IPS-NIHi7 (cell line): ENCODE data around the gene OR2F2.

ENCODE experiments used
- DNase-seq: peaks from one replicate; pipeline ENCODE4 v3.0.0; 2012; ENCODE audit warnings: mixed read lengths; ENCODE audit errors: extremely low spot score

OR2F2 gene

DNA sequence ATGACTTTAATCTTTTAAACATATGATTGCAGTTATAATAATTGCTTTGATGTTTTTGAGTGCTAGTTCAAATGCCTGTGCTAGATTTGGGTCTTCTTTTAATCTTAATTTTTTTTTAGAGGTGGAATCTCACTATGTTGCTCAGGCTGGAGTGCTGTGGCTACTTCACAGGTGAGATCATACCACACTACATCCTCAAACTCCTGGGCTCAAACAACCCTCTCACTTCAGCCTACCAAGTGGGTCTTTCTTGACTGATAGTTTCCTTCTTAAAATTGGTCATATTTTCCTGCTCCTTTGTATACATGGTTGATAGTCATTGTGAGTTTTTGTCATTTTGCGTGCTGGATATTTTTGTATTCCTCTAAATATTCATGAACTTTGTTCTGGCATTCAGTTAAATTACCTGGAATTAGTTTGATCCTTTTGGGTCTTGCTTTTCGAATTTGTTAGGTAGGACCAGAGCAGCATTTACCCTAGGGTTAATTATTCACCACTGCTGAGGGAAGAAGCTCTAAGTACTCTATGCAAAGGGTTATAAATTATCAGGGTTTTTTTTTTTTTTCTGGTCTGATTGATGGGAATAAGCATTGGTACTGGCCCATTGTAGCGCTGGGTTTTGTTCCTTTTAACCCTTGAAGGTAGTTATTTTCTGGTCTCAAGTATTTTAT, 21.0 kb upstream of the OR2F2 start:
- no peak for DNase-seq

DNA sequence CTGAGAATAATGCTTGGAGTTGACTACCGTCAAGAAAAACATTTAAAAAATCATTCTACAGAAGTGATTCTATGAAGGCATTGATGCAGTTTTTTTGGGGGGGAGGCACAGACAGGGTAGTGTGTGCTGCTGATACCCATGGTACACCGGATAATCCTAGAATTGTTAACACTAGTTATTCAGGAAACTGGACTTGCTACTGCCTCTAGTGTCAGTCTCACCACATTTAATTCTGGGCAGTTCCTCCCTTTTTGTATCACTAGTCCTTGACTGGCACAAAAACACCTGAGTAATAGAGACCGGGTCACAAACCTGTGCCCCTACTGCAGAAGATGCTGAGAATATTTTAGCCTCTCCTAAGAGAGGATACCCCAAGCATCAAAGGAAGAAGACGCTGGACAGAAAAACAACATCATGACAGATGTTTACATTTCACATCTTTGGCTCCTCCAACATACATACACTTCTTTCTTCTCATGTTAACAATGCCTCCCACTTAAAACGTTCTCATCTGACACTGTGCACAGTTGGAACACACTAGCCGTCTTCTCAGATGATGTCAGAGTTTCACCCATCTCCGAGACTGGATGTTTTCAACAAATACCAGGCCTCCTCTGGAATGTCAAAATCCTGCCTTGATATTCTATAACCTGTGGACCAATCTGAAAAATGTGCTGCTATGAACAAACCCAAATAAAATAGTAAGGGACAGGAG, 19.9 kb upstream of the OR2F2 start:
- no peak for DNase-seq

DNA sequence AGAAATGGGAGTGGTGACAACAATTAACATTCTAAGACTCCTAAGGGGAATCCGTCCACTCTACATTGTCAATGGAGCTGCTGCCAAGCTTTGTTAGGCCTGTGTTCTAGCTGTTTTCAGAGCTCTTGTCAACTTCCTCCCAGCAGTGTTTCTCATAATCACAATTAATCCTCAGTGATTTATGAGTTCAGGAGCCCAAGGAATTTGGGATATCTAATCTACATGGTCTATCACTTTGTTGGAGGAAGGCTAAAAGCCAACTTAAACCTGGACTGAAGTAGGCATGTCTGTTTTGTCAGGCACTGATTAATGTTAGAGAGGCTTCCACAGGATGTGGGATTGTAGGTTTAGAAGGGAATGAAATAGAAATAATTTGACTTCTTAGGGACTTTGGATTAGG, 10.2 kb upstream of the OR2F2 start:
- DNase-seq = no peak

DNA sequence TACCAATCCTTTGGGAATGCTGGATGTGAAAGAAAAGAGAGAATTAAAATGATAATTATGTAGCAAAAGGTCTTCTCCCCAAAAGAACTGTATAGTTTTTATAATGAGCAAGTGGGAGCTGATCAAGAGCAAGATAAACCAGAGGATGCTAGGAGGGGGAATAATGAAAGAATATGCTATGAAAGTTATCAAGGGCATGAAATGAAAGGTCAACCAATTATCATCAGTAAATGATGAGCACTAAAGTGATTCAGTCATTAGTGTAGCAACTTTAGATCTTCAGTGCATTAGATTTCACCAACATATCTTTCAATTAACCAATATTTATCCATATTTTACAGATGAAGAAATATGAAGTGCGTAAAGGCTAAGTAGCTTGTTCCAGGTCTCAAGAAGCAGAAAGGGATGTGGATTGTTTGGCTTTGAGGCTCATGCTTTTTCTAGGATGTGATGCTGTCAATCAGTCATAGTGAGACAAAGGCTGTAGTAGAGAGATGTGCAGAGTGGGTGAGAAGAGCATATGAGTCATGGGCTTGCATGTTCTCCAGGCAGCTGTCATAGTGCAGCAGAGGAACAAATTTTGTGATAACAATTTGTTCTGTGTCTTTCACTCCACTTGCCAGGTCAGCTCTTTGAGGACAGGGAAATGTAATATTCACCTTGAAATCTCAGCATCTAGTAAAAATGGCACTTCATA, 5.7 kb upstream of the OR2F2 start:
- no peak for DNase-seq

DNA sequence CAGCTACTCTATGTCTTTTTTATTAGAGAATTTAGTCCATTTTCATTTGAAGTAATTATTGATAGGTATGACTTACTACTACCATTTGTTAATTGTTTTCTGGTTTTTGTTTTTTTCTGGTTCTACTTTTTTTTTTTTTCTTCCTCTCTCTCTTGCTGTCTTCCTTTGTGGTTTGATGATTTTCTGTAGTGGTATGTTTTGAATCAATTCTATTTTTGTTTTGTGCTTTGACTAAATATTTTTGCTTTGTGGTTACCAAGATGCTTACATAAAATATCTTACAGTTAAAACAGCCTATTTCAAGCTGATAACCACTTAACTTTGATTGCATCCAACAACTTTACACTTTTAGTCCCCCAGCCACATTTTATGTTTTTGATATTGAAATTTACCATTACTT, 3.3 kb upstream of the OR2F2 start:
- DNase-seq = no peak

DNA sequence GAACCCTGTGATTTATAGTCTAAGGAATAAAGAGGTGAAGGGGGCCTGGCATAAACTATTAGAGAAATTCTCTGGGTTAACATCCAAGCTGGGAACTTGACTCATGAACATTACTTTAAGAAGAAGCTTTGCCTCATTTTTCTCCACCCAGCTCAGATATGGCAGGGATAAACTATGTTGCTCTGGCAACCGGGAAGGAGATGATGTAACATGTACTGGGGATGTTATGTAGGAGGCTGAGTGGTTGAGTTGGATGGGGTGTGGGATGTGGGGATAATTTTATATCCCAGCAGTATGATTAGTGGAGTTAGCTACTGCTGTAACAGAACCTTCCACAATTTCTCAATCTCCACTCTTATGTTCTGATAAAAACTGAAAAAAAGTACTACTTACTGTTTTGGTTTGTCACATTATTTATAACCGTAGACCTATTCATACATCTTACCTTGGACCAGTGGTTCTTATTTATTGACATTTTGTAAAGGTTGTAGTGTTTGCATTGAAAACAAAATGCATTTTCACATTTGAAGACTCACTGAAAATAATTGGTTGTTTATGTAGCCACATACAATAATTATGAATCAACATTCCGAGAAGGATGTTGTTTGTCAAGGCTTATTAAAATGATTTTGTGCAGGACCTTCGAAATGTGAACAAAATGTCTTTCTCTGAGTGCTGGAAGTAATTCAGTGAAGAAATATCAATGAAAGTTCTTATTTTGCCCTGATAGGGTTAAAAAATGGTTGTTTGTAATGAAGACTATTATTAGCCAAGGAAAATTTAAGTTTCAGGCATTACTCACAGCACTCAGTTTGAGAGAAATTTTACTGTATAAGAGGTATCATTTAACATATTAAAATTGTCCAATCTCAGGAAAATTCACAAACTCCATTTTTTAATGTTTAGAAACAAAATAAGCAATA, 1.3 kb downstream of the OR2F2 start:
- no peak for DNase-seq

DNA sequence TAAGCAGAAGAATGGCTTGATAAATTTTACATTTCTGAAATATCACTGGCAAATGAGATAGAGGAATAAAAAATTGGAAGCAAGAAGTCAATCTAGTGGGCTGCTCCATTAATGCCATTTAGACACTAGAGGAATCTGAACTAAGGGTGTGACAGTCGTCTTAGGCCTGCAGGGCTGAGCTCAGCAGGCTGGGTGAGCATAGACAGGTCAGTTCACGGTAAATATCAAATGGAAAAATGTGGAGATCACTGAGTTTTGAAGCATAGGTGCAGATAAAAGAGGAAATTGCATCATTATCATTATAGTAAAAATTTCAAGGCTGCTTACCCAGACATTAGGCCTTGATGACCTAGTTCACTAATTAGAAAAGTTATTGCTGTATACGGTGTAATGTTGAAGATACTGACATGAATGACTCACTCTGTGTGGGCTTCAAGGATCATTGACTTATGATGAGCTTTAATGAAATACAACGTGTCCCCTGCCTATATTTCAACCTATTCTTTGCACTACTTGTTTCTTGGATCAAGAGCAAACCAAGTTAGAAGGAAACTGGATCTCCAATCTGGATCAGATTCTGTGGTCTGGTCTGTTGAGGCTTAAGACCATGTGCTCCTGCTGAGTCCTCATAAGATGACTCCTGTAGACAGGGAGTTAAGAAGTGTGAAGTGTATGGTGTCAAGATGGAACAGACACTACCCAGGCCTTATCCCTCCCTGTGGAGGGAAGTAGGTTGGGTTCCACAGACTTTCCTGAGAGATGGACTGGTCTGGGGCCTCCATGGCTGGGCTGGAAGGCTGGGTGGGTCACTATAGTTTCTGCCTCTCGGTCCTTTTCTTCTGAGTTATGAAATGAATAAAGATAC, 3.6 kb downstream of the OR2F2 start:
- DNase-seq = no peak

DNA sequence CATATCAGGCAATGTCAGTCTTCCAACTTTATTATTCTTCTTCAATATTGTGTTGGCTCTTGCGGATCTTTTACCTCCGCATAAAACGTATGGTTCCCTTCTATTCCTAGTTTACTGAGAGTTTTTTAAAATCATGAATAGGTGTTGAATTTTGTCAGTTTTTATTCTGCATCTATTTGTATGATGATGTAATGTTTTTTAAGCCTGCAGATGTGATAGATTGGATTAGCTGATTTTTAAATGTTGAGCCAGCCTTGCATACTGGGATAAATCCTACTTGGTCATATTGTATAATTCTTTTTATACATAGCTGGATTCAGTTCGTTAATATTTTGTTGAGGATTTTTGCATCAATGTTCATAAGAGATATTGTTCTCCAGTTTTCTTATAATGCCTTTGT, 10.4 kb downstream of the OR2F2 start:
- DNase-seq = no peak

DNA sequence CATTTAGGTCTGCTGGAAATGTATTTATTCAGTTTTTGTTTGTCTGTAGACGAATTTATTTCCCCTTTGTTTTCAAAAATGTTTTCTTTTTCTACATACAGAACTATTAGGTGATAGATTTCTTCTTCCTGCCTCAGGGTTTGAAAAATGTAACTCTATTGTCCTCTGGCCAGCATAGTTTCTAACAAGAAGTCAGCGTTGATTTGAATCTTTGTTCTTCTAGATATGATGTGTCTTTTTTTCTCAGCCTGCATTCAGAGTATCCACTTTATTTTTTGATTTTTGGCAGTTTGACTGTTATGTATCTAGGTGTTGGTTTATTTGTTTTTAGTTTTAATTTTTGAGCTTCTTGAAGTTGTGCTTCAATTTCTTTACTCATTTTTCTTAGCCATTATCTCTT, 12.1 kb downstream of the OR2F2 start:
- no peak for DNase-seq

DNA sequence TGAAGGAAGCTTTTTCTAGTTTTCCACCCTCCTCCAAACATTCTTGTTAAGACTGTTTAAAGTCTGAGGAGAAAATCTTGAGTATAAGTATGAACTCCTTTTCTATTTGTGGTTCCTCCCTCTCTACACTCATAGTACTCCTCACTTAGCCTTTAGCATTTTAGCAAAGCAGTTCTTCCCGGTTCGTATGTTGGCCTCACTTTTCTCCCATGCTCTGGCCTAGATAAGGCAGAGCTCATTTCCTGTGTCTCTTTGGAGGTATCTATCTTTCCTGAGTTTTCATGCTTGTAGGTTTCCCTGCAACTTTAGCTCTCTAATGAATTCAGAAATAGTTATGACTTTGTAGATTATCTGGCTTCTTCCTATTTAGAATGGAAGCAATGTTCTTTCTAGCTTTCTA, 13.7 kb downstream of the OR2F2 start:
- DNase-seq = no peak

DNA sequence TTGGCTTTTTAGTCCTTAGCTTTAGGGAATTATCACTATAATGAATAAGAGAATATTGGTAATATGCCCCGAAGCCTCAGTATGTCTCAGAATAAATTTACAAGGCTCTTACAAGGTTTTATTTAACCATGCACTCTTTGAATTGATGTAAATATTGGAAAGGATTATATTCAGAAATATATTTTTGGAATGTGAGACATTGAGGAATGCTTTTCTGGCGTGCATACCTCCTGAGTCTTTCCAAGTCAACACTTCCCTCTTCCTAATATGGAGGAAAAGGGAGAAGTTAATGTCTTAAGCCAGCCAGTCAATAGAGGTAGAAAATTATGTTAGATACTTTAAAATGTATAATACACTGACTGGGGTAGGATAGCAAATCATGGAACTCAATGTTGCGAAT, 18.4 kb downstream of the OR2F2 start:
- no peak for DNase-seq

DNA sequence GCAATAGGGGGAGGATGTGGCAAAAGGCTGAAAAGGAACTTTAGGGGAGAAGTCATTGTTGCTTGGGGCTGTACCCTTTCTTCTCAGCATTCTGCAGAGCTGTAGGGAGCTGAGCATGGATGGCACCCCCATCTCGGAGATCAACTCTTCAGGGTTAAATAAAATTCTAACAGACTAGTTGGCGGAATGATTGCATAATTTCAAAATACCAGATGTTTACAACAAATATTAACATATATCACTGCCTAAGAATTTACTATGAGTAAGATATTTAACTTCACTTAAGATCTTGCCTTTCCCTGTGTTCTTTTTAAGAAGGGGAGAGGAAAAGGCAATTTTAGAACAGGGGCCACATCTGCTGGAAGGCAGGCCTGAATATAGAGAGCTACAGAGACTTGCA, 19.1 kb downstream of the OR2F2 start:
- DNase-seq = no peak

DNA sequence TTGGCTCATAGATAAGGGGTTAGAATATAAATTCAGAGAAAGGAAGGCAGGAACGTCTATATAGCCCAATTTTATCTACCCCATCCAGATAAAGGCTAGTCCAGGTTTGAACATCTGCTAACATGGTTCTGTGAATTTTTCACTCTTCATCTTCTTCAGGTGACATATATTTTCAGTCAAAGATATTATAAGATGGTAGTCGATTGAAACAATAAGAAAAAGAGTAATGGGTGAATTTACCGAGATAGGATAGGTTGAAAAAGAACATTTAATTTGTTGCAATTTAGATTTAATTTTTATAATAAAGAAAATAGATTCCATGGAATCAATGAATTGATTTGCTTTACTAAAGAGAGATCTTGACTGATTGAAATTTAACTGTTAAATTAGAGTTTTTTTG, 19.5 kb downstream of the OR2F2 start, which contains the start of gene OR2F1:
Gene OR2F1, plus strand, starts transcription at position 301 of the 400 bp plus-strand sequence. CDS start 5,127 bp downstream, outside the sequence.
- no peak for DNase-seq

DNA sequence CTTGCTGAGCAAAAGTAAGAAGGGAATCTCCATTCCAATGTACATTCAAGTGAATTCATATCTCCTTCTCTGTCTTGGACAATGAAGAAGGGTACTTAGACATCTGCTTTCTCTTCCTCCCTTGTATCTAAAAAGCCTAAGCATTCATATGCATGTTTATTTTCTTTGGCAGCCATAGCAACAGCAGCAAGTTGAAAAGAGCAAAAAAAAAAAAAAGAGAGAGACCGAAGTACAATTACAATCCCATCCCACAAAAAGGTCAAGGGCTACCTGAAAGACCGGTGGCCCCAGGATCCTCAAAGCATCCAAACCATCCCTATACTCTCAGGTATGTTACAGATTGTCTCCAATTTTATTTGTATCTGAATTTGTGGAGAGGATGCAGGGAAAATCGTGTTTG, 23.7 kb downstream of the OR2F2 start:
- no peak for DNase-seq

DNA sequence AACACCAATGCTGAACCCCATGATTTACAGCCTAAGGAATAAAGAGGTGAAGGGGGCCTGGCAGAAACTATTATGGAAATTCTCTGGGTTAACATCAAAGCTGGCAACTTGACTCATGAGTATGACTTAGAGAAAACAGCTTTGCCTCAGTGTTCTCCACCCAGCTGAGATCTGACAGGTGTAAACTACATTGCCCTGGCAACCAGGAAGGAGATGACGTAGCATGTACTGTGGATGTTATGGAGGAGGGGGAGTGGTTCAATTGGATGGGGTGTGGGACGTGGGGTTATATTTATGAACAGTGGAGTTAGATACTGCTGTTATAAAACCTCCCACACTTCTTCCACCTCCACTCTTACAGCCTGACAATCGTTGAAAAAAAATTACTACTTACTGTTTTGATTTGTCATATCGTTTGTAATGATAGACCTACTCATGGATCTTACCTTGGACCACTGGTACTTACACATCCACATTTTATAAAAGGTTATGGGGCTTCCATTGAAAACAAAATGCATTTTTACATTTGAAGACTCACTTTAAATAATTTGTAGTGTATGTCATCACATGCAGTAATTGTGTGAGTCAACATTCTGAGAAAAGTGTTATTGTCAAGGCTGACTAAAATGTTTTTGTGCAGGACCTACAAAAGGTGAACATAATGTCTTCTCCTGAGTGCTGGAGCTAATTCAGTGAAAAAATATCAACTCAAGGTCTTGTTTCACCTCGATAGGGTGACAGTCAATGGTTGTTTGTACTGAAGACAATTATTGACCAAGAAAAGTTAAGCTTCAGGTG, 26.0 kb downstream of the OR2F2 start:
- DNase-seq = no peak

DNA sequence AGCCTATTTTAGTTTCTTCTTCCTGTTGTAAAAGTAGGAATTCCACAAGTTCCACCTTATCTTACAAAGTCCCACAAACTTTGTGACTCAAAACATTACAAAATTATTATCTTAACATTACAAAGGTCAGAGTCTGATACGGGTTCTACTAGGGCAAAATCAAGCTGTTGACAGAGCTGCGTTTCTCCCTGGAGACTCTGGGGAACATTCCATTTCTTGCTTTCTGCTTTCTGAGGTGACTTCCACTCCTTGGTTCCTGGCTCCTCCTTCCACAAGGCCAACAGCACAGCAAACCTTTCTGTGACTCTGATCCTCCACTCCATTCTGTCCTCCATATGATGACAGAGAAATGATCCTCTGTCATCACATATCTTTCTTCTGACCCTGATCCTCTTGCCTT, 30.2 kb downstream of the OR2F2 start:
- no peak for DNase-seq

DNA sequence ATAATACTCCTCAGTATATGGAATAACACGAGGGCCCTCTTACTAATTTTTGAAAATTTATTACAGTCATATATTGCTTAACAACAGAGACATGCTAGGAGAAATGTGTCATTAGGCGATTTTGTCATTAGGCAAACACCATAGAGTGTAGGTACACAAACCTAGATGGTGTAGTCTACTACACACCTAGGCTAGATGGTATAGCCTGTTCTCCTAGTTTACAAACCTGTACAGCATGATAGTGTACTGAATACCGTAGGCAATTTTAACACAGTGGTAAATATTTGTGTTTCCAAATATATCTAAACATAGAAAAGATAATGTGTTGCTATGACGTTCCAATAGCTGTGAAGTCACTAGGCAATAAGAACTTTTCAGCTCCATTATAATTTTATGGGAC, 32.4 kb downstream of the OR2F2 start:
- no peak for DNase-seq

DNA sequence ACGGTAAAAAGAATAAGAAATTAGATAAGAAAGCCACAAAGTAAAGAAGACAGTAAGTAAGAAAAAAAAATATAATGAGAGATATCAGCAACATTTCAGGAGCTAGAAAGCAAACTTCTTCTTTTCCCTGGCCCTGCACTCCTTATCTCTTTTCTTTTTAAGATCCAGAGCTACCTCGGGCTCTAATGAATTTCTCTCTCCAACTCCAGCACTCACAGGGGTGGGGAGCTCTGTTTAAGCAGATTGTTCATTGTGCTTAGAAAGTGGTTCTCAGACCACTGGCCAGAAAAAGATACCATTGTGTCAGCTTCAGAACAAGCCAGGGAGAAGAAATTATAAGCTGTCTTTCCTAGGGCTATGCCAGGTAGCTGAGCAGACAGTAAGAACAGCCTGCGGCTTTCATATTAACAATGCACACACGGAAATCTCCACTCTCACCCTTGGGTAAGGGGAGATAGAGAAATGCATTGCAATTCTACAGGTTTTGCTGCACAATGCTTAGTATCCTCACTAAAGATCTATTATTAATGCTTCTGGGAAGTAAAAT, 38.9 kb downstream of the OR2F2 start:
- DNase-seq = no peak

DNA sequence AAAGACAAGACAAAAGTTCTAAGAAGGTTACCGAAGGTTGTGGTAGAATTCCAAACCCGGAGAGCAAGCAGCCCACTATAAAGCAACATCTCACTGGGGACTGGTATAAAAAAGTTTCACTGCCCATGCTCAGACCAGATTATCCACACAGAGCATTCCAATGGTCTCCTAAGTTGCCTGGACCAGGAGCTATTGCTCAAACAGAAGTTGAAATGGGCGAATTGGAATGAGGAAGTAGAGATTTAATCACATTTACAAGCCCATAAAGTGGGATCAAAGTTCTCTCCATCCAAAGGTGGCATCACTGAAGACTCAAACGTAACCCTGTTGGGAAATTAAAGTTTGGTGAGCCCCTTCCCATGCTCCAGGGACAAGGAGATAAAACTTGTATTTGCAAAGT, 39.4 kb downstream of the OR2F2 start:
- DNase-seq = no peak

DNA sequence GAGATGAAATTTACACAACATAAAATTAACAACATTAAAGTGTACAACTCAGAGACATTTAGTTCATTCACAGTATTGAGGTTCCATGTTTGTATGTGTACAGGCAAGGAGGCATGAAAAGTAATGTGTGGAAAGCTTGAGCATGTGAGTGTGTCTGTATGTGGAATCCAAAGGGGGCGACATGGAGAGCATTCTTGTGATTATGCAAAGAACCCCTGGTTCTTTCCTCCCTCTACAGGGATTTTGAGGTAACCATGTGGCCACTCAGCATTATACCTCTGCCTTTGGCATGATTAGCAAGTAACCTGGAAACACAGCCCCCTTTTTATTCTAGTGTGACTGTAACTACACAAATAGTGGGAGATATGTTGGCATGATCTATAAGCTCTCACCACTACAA, 40.6 kb downstream of the OR2F2 start:
- peak; percentile 40 for DNase-seq
